GM12873 (cell line): ENCODE results near the gene AP3B1.

Experiments
- CTCF ChIP-seq: IDR thresholded peaks from 2 replicates; pipeline ENCODE4 v1.5.1; 2012; ENCODE audit warnings: low read depth, mild to moderate bottlenecking, moderate library complexity, low read length, control low read depth; ENCODE audit not compliant: insufficient read depth; ENCODE audit errors: missing control alignments

AP3B1 gene

GRCh38 chr5:78076351-78076750 lies 218.1 kb downstream of the AP3B1 start:
- TF ChIP-seq CTCF: no peak

GRCh38 chr5:78075301-78075700 lies 219.2 kb downstream of the AP3B1 start:
- no peak for TF ChIP-seq CTCF

GRCh38 chr5:78065663-78066062 lies 228.8 kb downstream of the AP3B1 start:
- TF ChIP-seq CTCF: peak; percentile 27

GRCh38 chr5:78064941-78065472 lies 229.5 kb downstream of the AP3B1 start:
- no peak for TF ChIP-seq CTCF

- TF ChIP-seq CTCF: no peak
These were observed 231.0 kb downstream of the AP3B1 start for GRCh38 chr5:78063495-78063894.

- no peak for TF ChIP-seq CTCF
These were observed 231.9 kb downstream of the AP3B1 start for GRCh38 chr5:78062645-78063044.

GRCh38 chr5:78060421-78060820 lies 234.1 kb downstream of the AP3B1 start:
- no peak for TF ChIP-seq CTCF

- TF ChIP-seq CTCF: no peak
These were observed 235.9 kb downstream of the AP3B1 start for GRCh38 chr5:78058625-78059024.
